Measurements from ENCODE around the gene NTNG2. TPM values are rescaled to one million over a fixed set of nuclear protein-coding genes. Genes with fewer than 3 reads are reported as not detected.

NTNG2 gene
- total and polyA plus RNA-seq, 2 donors (not counting 1 experiment from before 2014, with no cell fraction given), result 5.0 to 6.6 TPM

- H3K4me2 ChIP-seq (replicated peaks; ENCODE audit: low read depth, low read length, poor library complexity, severe bottlenecking), result no peak overlapping the region
- peaks cover 66% of the 10 kb centered on the region for H4K20me1 ChIP-seq (ENCODE audit: control insufficient read depth, insufficient read depth, low read length, poor library complexity, severe bottlenecking)
- H3K9ac ChIP-seq (ENCODE audit: low read length), result no peak overlapping the region
- Mint-ChIP-seq H3K9me3 (ENCODE audit: insufficient read depth) (no peaks in the 10 kb centered on the region), H3K27me3 (no peaks in the 10 kb centered on the region), H3K27ac (no peak overlapping the region), H3K4me1 (peaks cover 2% of the 10 kb centered on the region), H3K4me3 (no peak overlapping the region)
- ChIA-PET CTCF (interaction anchor here (1.1 to 4.3 kb wide), 2 partner anchors 9 to 13 kb away, joined by 3 to 23 read pairs; no protein-coding TSS in a partner anchor), POLR2A (no interaction called here)
- peaks cover 36 to 89% of the 10 kb centered on the region in 2 experiments for H3K36me3 ChIP-seq (replicated peaks in 1 of 2; ENCODE audit: control extremely low read depth in 1 of 2, control insufficient read depth in 1 of 2, extremely low read depth in 1 of 2, insufficient read depth in 2 of 2, low read length in 1 of 2)
- no peak for TF ChIP-seq EZH2 (IDR thresholded peaks at IDR 0.05; ENCODE audit: borderline replicate concordance, insufficient read depth, low read depth, low read length, poor library complexity, severe bottlenecking)
- TF ChIP-seq, protein P1, sequence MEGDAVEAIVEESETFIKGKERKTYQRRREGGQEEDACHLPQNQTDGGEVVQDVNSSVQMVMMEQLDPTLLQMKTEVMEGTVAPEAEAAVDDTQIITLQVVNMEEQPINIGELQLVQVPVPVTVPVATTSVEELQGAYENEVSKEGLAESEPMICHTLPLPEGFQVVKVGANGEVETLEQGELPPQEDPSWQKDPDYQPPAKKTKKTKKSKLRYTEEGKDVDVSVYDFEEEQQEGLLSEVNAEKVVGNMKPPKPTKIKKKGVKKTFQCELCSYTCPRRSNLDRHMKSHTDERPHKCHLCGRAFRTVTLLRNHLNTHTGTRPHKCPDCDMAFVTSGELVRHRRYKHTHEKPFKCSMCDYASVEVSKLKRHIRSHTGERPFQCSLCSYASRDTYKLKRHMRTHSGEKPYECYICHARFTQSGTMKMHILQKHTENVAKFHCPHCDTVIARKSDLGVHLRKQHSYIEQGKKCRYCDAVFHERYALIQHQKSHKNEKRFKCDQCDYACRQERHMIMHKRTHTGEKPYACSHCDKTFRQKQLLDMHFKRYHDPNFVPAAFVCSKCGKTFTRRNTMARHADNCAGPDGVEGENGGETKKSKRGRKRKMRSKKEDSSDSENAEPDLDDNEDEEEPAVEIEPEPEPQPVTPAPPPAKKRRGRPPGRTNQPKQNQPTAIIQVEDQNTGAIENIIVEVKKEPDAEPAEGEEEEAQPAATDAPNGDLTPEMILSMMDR (IDR thresholded peaks at IDR 0.05), result no peak
- ATAC-seq (ENCODE audit: low read depth), result no peak
- H3K27ac ChIP-seq (ENCODE audit: low read length in 2 of 2), result no peak overlapping the region
- no peak overlapping the region for H2AFZ ChIP-seq (ENCODE audit: insufficient read depth, low read depth, low read length, poor library complexity, severe bottlenecking)
- DNase-seq, result no peak
- 100% methylated on average over 1 of the region's 3 CpGs for WGBS (ENCODE audit: insufficient coverage)
- intact Hi-C loops (cut with micrococcal nuclease), result no loop called here
- H3K27me3 ChIP-seq (replicated peaks in 1 of 4; ENCODE audit: control extremely low read depth in 1 of 4, control insufficient read depth in 3 of 4, insufficient read depth in 4 of 4, low read length in 3 of 4), result no peaks in the 10 kb centered on the region
- no peak overlapping the region for H3K4me3 ChIP-seq (ENCODE audit: control extremely low read depth in 1 of 5, extremely low read depth in 1 of 5, insufficient read depth in 1 of 5, low read depth in 2 of 5, low read length in 4 of 5)
- no peaks in the 10 kb centered on the region for H3K9me3 ChIP-seq (ENCODE audit: control extremely low read depth in 1 of 3, control insufficient read depth in 2 of 3, insufficient read depth in 1 of 3, low read length in 2 of 3)
- peaks cover 16% of the 10 kb centered on the region for H3K79me2 ChIP-seq (ENCODE audit: control insufficient read depth, insufficient read depth, low read length)
- H3K4me1 ChIP-seq (ENCODE audit: control insufficient read depth in 2 of 2, insufficient read depth in 2 of 2, low read length in 2 of 2), result no peaks in the 10 kb centered on the region
Measured at GRCh38 chr9:132266017-132266416, 104.2 kb downstream of the NTNG2 start.

DNA sequence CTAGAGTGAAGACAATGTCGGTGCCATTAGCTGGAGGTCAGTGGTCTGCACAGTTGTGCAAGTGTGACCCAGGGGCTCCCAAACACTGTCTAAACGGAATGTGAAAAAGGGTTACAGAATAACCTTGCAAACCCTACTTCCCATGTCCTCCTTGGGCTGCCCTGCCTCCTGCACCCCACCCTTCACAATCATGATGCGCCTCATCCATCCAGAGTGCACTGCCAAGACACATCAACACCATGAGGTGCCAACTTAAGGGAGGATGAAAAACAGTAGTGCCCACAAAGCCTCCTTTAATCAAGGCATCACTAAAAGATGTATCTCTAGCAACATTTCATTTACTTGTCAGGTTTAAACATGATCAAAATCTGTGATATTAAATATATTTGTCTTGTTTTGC is 105.8 kb downstream of the NTNG2 start:
- H4K20me1 ChIP-seq (ENCODE audit: control insufficient read depth, insufficient read depth, low read length, poor library complexity, severe bottlenecking), result peaks cover 52% of the 10 kb centered on the region
- no peak overlapping the region for H3K27ac ChIP-seq (ENCODE audit: low read length in 2 of 2)
- peaks cover 16% of the 10 kb centered on the region for H3K79me2 ChIP-seq (ENCODE audit: control insufficient read depth, insufficient read depth, low read length)
- no peak overlapping the region for H3K4me2 ChIP-seq (replicated peaks; ENCODE audit: low read depth, low read length, poor library complexity, severe bottlenecking)
- TF ChIP-seq, protein P1 (IDR thresholded peaks at IDR 0.05), result no peak
- no peak for TF ChIP-seq EZH2 (IDR thresholded peaks at IDR 0.05; ENCODE audit: borderline replicate concordance, insufficient read depth, low read depth, low read length, poor library complexity, severe bottlenecking)
- H3K4me3 ChIP-seq (ENCODE audit: control extremely low read depth in 1 of 5, extremely low read depth in 1 of 5, insufficient read depth in 1 of 5, low read depth in 2 of 5, low read length in 4 of 5), result no peak overlapping the region
- Mint-ChIP-seq H3K27ac (no peak overlapping the region), H3K27me3 (no peaks in the 10 kb centered on the region), H3K4me3 (no peak overlapping the region), H3K9me3 (ENCODE audit: insufficient read depth) (no peaks in the 10 kb centered on the region), H3K4me1 (peaks cover 2% of the 10 kb centered on the region)
- intact Hi-C loops (cut with micrococcal nuclease), result loop anchor here (1.0 kb wide), 1 partner anchor 505 kb away; no protein-coding TSS in a partner anchor
- H3K36me3 ChIP-seq (replicated peaks in 1 of 2; ENCODE audit: control extremely low read depth in 1 of 2, control insufficient read depth in 1 of 2, extremely low read depth in 1 of 2, insufficient read depth in 2 of 2, low read length in 1 of 2), result peaks cover 31 to 93% of the 10 kb centered on the region in 2 experiments
- no peaks in the 10 kb centered on the region for H3K4me1 ChIP-seq (ENCODE audit: control insufficient read depth in 2 of 2, insufficient read depth in 2 of 2, low read length in 2 of 2)
- no peak overlapping the region for H3K9ac ChIP-seq (ENCODE audit: low read length)
- no peaks in the 10 kb centered on the region for H3K9me3 ChIP-seq (ENCODE audit: control extremely low read depth in 1 of 3, control insufficient read depth in 2 of 3, insufficient read depth in 1 of 3, low read length in 2 of 3)
- POLR2A ChIA-PET, result no interaction called here
- ATAC-seq (ENCODE audit: low read depth), result no peak
- no peak for DNase-seq
- CTCF ChIA-PET, result interaction anchor here (1.1 to 3.0 kb wide), 7 partner anchors 15 to 509 kb away, joined by 3 to 21 read pairs (median 7); no protein-coding TSS in a partner anchor
- 100% methylated on average over 3 of the region's 3 CpGs for WGBS (ENCODE audit: insufficient coverage)
- no peaks in the 10 kb centered on the region for H3K27me3 ChIP-seq (replicated peaks in 1 of 4; ENCODE audit: control extremely low read depth in 1 of 4, control insufficient read depth in 3 of 4, insufficient read depth in 4 of 4, low read length in 3 of 4)
- no peak overlapping the region for H2AFZ ChIP-seq (ENCODE audit: insufficient read depth, low read depth, low read length, poor library complexity, severe bottlenecking)
